H1 (cell line): ENCODE data around the gene SHISAL1. TPM values are rescaled to one million over a fixed set of nuclear protein-coding genes. Genes with fewer than 3 reads are reported as not detected.
A peak's percentile ranks its signal among the peaks of the same experiment; 100 is the strongest.

Experiments
- CTCF ChIA-PET: fragments of 300-600 bp; sonication (Branson Sonifier 250); formaldehyde crosslinking; loops from one replicate; lab custom pipeline; 2021; ENCODE audit not compliant: partially characterized antibody; lab: Charles Lee
- POLR2A ChIA-PET: fragments of 300-600 bp; sonication (Branson Sonifier 250); formaldehyde crosslinking; loops from one replicate; lab custom pipeline; 2021; ENCODE audit warnings: inconsistent platforms; ENCODE audit not compliant: partially characterized antibody; lab: Charles Lee
- DNase-seq, 2 experiments: peaks; one replicate each; pipeline versions ENCODE4 v3.0.0 to v3.0.0-alpha.2; 2010 to 2022; ENCODE audit warnings: low spot score in 2 of 2, low read depth in 1 of 2, mixed read lengths in 1 of 2
- FAIRE-seq: peaks from 2 replicates; lab custom pipeline; 2011; peaks lifted over from hg19 to GRCh38; lab: Jason Lieb, UNC
- H2AFZ ChIP-seq: 2 replicates; pipeline ENCODE4 v1.8.1; 2012; ENCODE audit warnings: low read length, inconsistent platforms
- H2AK5ac ChIP-seq: 2 replicates; pipeline ENCODE4 v1.6.1; 2013; ENCODE audit warnings: low read depth, low read length
- H2BK120ac ChIP-seq: replicated peaks from 2 replicates; pipeline ENCODE3; 2013; ENCODE audit warnings: low read depth, low read length, inconsistent platforms
- H2BK12ac ChIP-seq: 2 replicates; pipeline ENCODE4 v1.6.1; 2013; ENCODE audit warnings: low read depth, low read length
- H2BK15ac ChIP-seq: 2 replicates; pipeline ENCODE4 v1.6.1; 2013; ENCODE audit warnings: low read length
- H2BK20ac ChIP-seq: 2 replicates; pipeline ENCODE4 v1.6.1; 2013; ENCODE audit warnings: low read length
- H2BK5ac ChIP-seq: 2 replicates; pipeline ENCODE4 v1.6.1; 2013; ENCODE audit warnings: low read depth, low read length
- H3K14ac ChIP-seq: 2 replicates; pipeline ENCODE4 v1.6.1; 2013; ENCODE audit warnings: inconsistent platforms; ENCODE audit not compliant: insufficient read length
- H3K18ac ChIP-seq: 2 replicates; pipeline ENCODE4 v1.6.1; 2013; ENCODE audit warnings: low read length; ENCODE audit errors: extremely low read depth
- H3K23ac ChIP-seq: 2 replicates; pipeline ENCODE4 v1.6.1; 2013; ENCODE audit warnings: inconsistent platforms; ENCODE audit not compliant: insufficient read length
- H3K23me2 ChIP-seq: 2 replicates; pipeline ENCODE4 v1.6.1; 2013; ENCODE audit warnings: low read depth, low read length
- H3K27ac ChIP-seq: 2 replicates; pipeline ENCODE4 v1.6.1; 2011; ENCODE audit warnings: low read depth, low read length, inconsistent platforms
- H3K27me3 ChIP-seq, 4 experiments: replicated peaks in 1 of 4; 1 replicate in 1 of 4; 2 replicates in 3 of 4; pipeline versions ENCODE4 v1.6.1 to v1.8.1; 2011 to 2013; ENCODE audit warnings: low read length in 3 of 4, mild to moderate bottlenecking in 3 of 4, inconsistent platforms in 2 of 4, mixed read lengths in 2 of 4, moderate library complexity in 1 of 4; ENCODE audit not compliant: control insufficient read depth in 3 of 4, insufficient read depth in 3 of 4; ENCODE audit errors: extremely low read depth in 1 of 4
- H3K36me3 ChIP-seq, 4 experiments: 2 replicates each; pipeline versions ENCODE4 v1.6.1 to v1.8.1; 2011 to 2013; ENCODE audit warnings: mild to moderate bottlenecking in 4 of 4, low read length in 3 of 4, moderate library complexity in 2 of 4, control low read depth in 1 of 4, inconsistent platforms in 1 of 4; ENCODE audit not compliant: insufficient read depth in 4 of 4, control insufficient read depth in 2 of 4
- H3K4ac ChIP-seq: replicated peaks from 2 replicates; pipeline ENCODE3; 2013; ENCODE audit warnings: low read length, low read depth, mixed read lengths, inconsistent platforms; ENCODE audit not compliant: insufficient read length
- H3K4me1 ChIP-seq, 4 experiments: replicated peaks in 1 of 4; 1 replicate in 1 of 4; 2 replicates in 3 of 4; pipeline versions ENCODE4 v1.6.1 to v1.8.1; 2011 to 2013; ENCODE audit warnings: low read length in 3 of 4, inconsistent platforms in 2 of 4, mixed read lengths in 1 of 4; ENCODE audit not compliant: insufficient read depth in 4 of 4, control insufficient read depth in 3 of 4
- H3K4me2 ChIP-seq, 2 experiments: 2 replicates each; pipeline versions ENCODE4 v1.6.1 to v1.8.1; 2011 to 2013; ENCODE audit warnings: low read depth in 2 of 2, low read length in 2 of 2, control low read depth in 1 of 2, inconsistent platforms in 1 of 2, mild to moderate bottlenecking in 1 of 2; ENCODE audit not compliant: insufficient read depth in 1 of 2
- H3K4me3 ChIP-seq, 4 experiments: fragments of 200-600, 300-600 bp in 1 of 4; sonication (generic), shearing (Covaris generic), sonication (Bioruptor Twin) in 1 of 4; 2 replicates each; pipeline versions ENCODE4 v1.5.1 to v1.8.1; 2011 to 2016; ENCODE audit warnings: low read length in 4 of 4, low read depth in 3 of 4, control low read depth in 2 of 4, inconsistent platforms in 2 of 4, mild to moderate bottlenecking in 2 of 4, mixed read lengths in 1 of 4, moderate library complexity in 1 of 4; ENCODE audit not compliant: insufficient read depth in 2 of 4; ENCODE audit errors: extremely low read depth in 1 of 4
- H3K56ac ChIP-seq: replicated peaks from 2 replicates; pipeline ENCODE3; 2013; ENCODE audit warnings: low read depth, mild to moderate bottlenecking, mixed read lengths, low read length, inconsistent platforms; ENCODE audit not compliant: insufficient read length
- H3K79me1 ChIP-seq: 2 replicates; pipeline ENCODE4 v1.6.1; 2013; ENCODE audit warnings: low read depth, low read length, control low read depth
- H3K79me2 ChIP-seq, 2 experiments: 2 replicates each; pipeline versions ENCODE4 v1.6.1 to v1.8.1; 2012 to 2013; ENCODE audit warnings: low read length in 2 of 2, mild to moderate bottlenecking in 2 of 2, inconsistent platforms in 1 of 2; ENCODE audit not compliant: insufficient read depth in 2 of 2, control insufficient read depth in 1 of 2
- H3K9ac ChIP-seq, 4 experiments: replicated peaks in 1 of 4; 1 replicate in 1 of 4; 2 replicates in 3 of 4; pipeline versions ENCODE4 v1.6.1 to v1.8.1; 2011 to 2013; ENCODE audit warnings: low read depth in 3 of 4, low read length in 3 of 4, control low read depth in 2 of 4, mild to moderate bottlenecking in 2 of 4, moderate library complexity in 2 of 4, inconsistent platforms in 1 of 4; ENCODE audit errors: extremely low read depth in 1 of 4
- H3K9me3 ChIP-seq, 2 experiments: 2 replicates each; pipeline versions ENCODE4 v1.6.1 to v1.8.1; 2012 to 2013; ENCODE audit warnings: mild to moderate bottlenecking in 2 of 2, moderate library complexity in 2 of 2, control low read depth in 1 of 2, inconsistent platforms in 1 of 2, low read depth in 1 of 2, low read length in 1 of 2, mixed read lengths in 1 of 2; ENCODE audit not compliant: insufficient read depth in 2 of 2
- H4K20me1 ChIP-seq, 2 experiments: replicated peaks in 1 of 2; 2 replicates each; pipeline versions ENCODE3 to v1.8.1; 2011 to 2013; ENCODE audit warnings: inconsistent platforms in 2 of 2, low read length in 2 of 2, mild to moderate bottlenecking in 1 of 2; ENCODE audit not compliant: insufficient read depth in 2 of 2, control insufficient read depth in 1 of 2
- H4K5ac ChIP-seq: 2 replicates; pipeline ENCODE4 v1.6.1; 2013; ENCODE audit warnings: low read length, low read depth, mixed read lengths, inconsistent platforms; ENCODE audit not compliant: insufficient read length
- H4K8ac ChIP-seq: 2 replicates; pipeline ENCODE4 v1.8.0; 2013; ENCODE audit warnings: mild to moderate bottlenecking, moderate library complexity, low read length, inconsistent platforms; ENCODE audit not compliant: insufficient read depth; ENCODE audit errors: extremely low read depth
- H4K91ac ChIP-seq: replicated peaks from 2 replicates; pipeline ENCODE3; 2013; ENCODE audit warnings: low read length, mixed read lengths, inconsistent platforms; ENCODE audit not compliant: insufficient read length
- EGR1 ChIP-seq: IDR thresholded peaks from 2 replicates; pipeline ENCODE4 v1.6.1; 2011; ENCODE audit warnings: low read depth, low read length, borderline replicate concordance
- EZH2 ChIP-seq: fragments of 200-600 bp; sonication (generic); IDR thresholded peaks from 2 replicates; pipeline ENCODE4 v1.7.1; 2012; ENCODE audit warnings: low read depth, mild to moderate bottlenecking, moderate library complexity, low read length, inconsistent platforms; ENCODE audit not compliant: severe bottlenecking
- KDM1A ChIP-seq: fragments of 200-600, 300-600 bp; sonication (generic); IDR thresholded peaks from 2 replicates; pipeline ENCODE4 v1.7.1; 2016; ENCODE audit warnings: mild to moderate bottlenecking, low read length, borderline replicate concordance
- POLR2AphosphoS5 ChIP-seq: IDR thresholded peaks from 2 replicates; pipeline ENCODE4 v1.6.1; 2011; ENCODE audit warnings: low read depth, low read length
- RNF2 ChIP-seq: fragments of 200-900, 300-1000 bp; sonication (generic); IDR thresholded peaks from 2 replicates; pipeline ENCODE4 v1.7.1; 2016; ENCODE audit warnings: borderline replicate concordance, low read depth, mild to moderate bottlenecking, antibody characterized with exemption, low read length; ENCODE audit not compliant: poor library complexity, severe bottlenecking; ENCODE audit errors: missing control alignments
- SP4 ChIP-seq: IDR thresholded peaks from 2 replicates; pipeline ENCODE4 v1.6.1; 2012; ENCODE audit warnings: low read length, inconsistent platforms
- WGBS, 2 experiments: shearing (Covaris generic) in 1 of 2; methylation state at CpG; one replicate each; pipeline versions ENCODE4 v1.1.6 to v1.1.7; 2013 to 2015; ENCODE audit warnings: low lambda C conversion rate in 2 of 2, mixed read lengths in 2 of 2, inconsistent platforms in 1 of 2, low coverage in 1 of 2, missing lambda C conversion rate in 1 of 2; ENCODE audit not compliant: insufficient replicate concordance in 2 of 2, insufficient coverage in 1 of 2, insufficient read length in 1 of 2; ENCODE audit errors: extremely low coverage in 1 of 2, missing lambda C conversion rate in 1 of 2; 5-methylcytosine and 5-hydroxymethylcytosine counted together
- polyA plus RNA-seq, 7 experiments: library from polyadenylated mRNA; depleted of rRNA in 3 of 7; stranded (reverse) in 5 of 7; unstranded in 2 of 7; fragments of >200 nt in 5 of 7; fragments of 200-250 nt in 2 of 7; gene quantifications; 1 replicate in 5 of 7; 2 replicates in 1 of 7; 4 replicates in 1 of 7; pipeline versions ENCODE4 v1.2.1 to v1.2.3, GENCODE V29; 2011 to 2013; ENCODE audit warnings: missing spikeins in 2 of 7, mixed read lengths in 2 of 7
- total RNA-seq: library from RNA; stranded (reverse); fragmentation: NEBNext Ultra II Directional; extraction: Animal tissue kit (Norgen Biotek cat#: 25700); gene quantifications from 2 replicates; pipeline ENCODE4 v1.2.1, GENCODE V29; 2021

Gene SHISAL1
- total and polyA plus RNA-seq, 2 of the 8 experiments (the other 6 are each of a cell fraction or from before 2014, with no cell fraction given): 3.7 to 5.8 TPM

- Histone ChIP-seq H3K36me3 (peaks cover 0 to 5% (median 0%) of the 10 kb centered on the region in 4 experiments; a peak in 1 of 8 replicates), H3K23ac (no peak overlapping the region), H2BK120ac (no peak overlapping the region), H3K9ac (no peak overlapping the region), H3K56ac (no peak overlapping the region), H4K8ac (no peak overlapping the region), H3K9me3 (peaks cover 8 to 17% of the 10 kb centered on the region in 2 experiments; a peak in 3 of 4 replicates), H3K79me1 (no peaks in the 10 kb centered on the region), H3K14ac (no peak overlapping the region), H2AK5ac (no peak overlapping the region), H2BK15ac (no peak overlapping the region), H3K4me3 (no peak overlapping the region), H3K27me3 (no peaks in the 10 kb centered on the region), H3K27ac (no peak overlapping the region), H3K79me2 (no peaks in the 10 kb centered on the region), H2AFZ (no peak overlapping the region), H3K4me2 (no peak overlapping the region), H3K4me1 (no peaks in the 10 kb centered on the region), H3K18ac (no peak overlapping the region), H3K4ac (no peak overlapping the region), H3K23me2 (no peaks in the 10 kb centered on the region), H2BK5ac (no peak overlapping the region), H4K20me1 (peaks cover 0 to 1% of the 10 kb centered on the region in 2 experiments), H4K5ac (no peak overlapping the region), H2BK12ac (no peak overlapping the region), H2BK20ac (no peak overlapping the region), H4K91ac (no peak overlapping the region)
- 93% methylated on average over 12 of the region's 12 CpGs; no CpG with 5 or more reads in 1 of the 2 experiments for WGBS, 2 experiments
- FAIRE-seq (no peak), DNase-seq (no peak)
- ChIA-PET POLR2A (no interaction called here), CTCF (no interaction called here)
- TF ChIP-seq EGR1: no peak
- TF ChIP-seq POLR2AphosphoS5: no peak
- no peak for TF ChIP-seq RNF2
- no peak for TF ChIP-seq SP4
- TF ChIP-seq KDM1A: 0 out of 2 replicates have a peak, but pooled peaks have one; percentile 46
- TF ChIP-seq EZH2: no peak
Measured at GRCh38 chr22:44249376-44250147, 63.2 kb downstream of the SHISAL1 start.
